ENCODE measurements around the gene TRABD.

The TRABD gene

GRCh38 chr22:50183141-50183971, 2.4 kb upstream of the TRABD start:
- H3K4me3 ChIP-seq (ENCODE audit: low read depth, low read length) = no peak overlapping the region
- no peak overlapping the region for H3K9ac ChIP-seq (ENCODE audit: low read length)
- H3K27ac ChIP-seq (ENCODE audit: low read depth, low read length) = no peak overlapping the region
- no peaks in the 10 kb centered on the region for H3K27me3 ChIP-seq (ENCODE audit: control insufficient read depth, insufficient read depth, low read length)
- H3K4me1 ChIP-seq (ENCODE audit: control insufficient read depth, insufficient read depth, low read length) = peaks cover 14% of the 10 kb centered on the region; the same call in 1 of the 2 replicates
- no peaks in the 10 kb centered on the region for H3K36me3 ChIP-seq (ENCODE audit: control insufficient read depth, insufficient read depth, low read length)
- no peaks in the 10 kb centered on the region for H3K9me3 ChIP-seq (ENCODE audit: control insufficient read depth, insufficient read depth, low read depth, low read length)

- Histone ChIP-seq H3K36me3 (ENCODE audit: control insufficient read depth, insufficient read depth, low read length) (no peaks in the 10 kb centered on the region), H3K4me1 (ENCODE audit: control insufficient read depth, insufficient read depth, low read length) (peaks cover 14% of the 10 kb centered on the region; the same call in 1 of the 2 replicates), H3K27me3 (ENCODE audit: control insufficient read depth, insufficient read depth, low read length) (no peaks in the 10 kb centered on the region), H3K4me3 (ENCODE audit: low read depth, low read length) (peak overlapping the region; percentile 69), H3K27ac (ENCODE audit: low read depth, low read length) (no peak overlapping the region), H3K9me3 (ENCODE audit: control insufficient read depth, insufficient read depth, low read depth, low read length) (no peaks in the 10 kb centered on the region), H3K9ac (ENCODE audit: low read length) (no peak overlapping the region)
These were observed 1.5 kb upstream of the TRABD start for GRCh38 chr22:50184004-50184901.

- Histone ChIP-seq H3K4me1 (ENCODE audit: control insufficient read depth, insufficient read depth, low read length) (peaks cover 15% of the 10 kb centered on the region; the same call in 1 of the 2 replicates), H3K9ac (ENCODE audit: low read length) (peak overlapping the region; percentile 39), H3K27ac (ENCODE audit: low read depth, low read length) (no peak overlapping the region), H3K9me3 (ENCODE audit: control insufficient read depth, insufficient read depth, low read depth, low read length) (no peaks in the 10 kb centered on the region), H3K36me3 (ENCODE audit: control insufficient read depth, insufficient read depth, low read length) (no peaks in the 10 kb centered on the region), H3K4me3 (ENCODE audit: low read depth, low read length) (peak overlapping the region; percentile 69), H3K27me3 (ENCODE audit: control insufficient read depth, insufficient read depth, low read length) (no peaks in the 10 kb centered on the region)
These were observed 775 bp upstream of the TRABD start for GRCh38 chr22:50184902-50185374.

GRCh38 chr22:50186181-50186714, 535 bp downstream of the TRABD start:
- H3K36me3 ChIP-seq (ENCODE audit: control insufficient read depth, insufficient read depth, low read length) = no peaks in the 10 kb centered on the region
- H3K4me1 ChIP-seq (ENCODE audit: control insufficient read depth, insufficient read depth, low read length) = peaks cover 24% of the 10 kb centered on the region; the same call in 1 of the 2 replicates
- no peaks in the 10 kb centered on the region for H3K9me3 ChIP-seq (ENCODE audit: control insufficient read depth, insufficient read depth, low read depth, low read length)
- no peak overlapping the region for H3K27ac ChIP-seq (ENCODE audit: low read depth, low read length)
- H3K9ac ChIP-seq (ENCODE audit: low read length) = peak overlapping the region; percentile 71
- no peaks in the 10 kb centered on the region for H3K27me3 ChIP-seq (ENCODE audit: control insufficient read depth, insufficient read depth, low read length)
- H3K4me3 ChIP-seq (ENCODE audit: low read depth, low read length) = peak overlapping the region; percentile 52

DNA sequence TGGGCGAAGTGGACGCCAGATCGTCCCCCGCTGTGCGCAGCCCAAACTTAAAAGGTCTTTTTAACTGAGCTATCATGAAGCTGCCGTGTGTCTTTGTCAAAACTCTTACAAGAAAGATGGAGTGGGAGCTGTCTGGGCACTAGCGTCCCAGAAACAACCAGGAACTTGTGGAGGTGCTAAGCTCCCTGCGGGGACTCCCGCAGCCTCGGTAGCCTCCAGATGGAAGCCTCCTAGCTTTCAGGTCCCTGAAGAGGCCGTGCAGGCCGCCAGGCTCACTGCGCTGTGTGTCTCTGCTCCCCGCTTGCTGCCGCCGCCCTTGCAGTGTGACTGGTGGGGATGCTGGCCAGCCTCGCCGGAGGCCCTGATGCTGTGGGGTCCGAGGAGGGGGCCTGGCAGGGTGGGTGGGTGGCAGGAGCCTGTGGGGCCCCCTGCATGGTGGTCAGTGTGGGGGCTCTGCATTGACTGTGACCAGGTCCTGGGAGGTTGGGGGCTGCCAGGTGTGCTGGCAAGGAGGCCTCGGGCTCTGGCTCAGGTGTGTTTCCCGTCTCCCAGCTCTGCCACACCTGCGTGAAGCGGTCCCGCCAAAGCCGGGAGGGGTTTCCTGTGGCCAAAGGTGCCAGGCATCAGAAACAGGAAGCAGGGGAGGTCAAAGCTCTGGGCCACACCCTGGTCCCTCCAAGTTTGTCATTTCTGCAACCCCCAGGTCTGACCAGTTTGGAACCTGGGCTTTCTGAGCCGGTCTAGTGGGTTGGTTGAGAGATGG, 1.2 kb downstream of the TRABD start:
- peak overlapping the region; percentile 71 for H3K9ac ChIP-seq (ENCODE audit: low read length)
- no peaks in the 10 kb centered on the region for H3K27me3 ChIP-seq (ENCODE audit: control insufficient read depth, insufficient read depth, low read length)
- H3K4me1 ChIP-seq (ENCODE audit: control insufficient read depth, insufficient read depth, low read length) = peaks cover 24% of the 10 kb centered on the region; the same call in 1 of the 2 replicates
- no peaks in the 10 kb centered on the region for H3K36me3 ChIP-seq (ENCODE audit: control insufficient read depth, insufficient read depth, low read length)
- H3K4me3 ChIP-seq (ENCODE audit: low read depth, low read length) = peak overlapping the region; percentile 52
- no peaks in the 10 kb centered on the region for H3K9me3 ChIP-seq (ENCODE audit: control insufficient read depth, insufficient read depth, low read depth, low read length)
- no peak overlapping the region for H3K27ac ChIP-seq (ENCODE audit: low read depth, low read length)

- Histone ChIP-seq H3K4me1 (ENCODE audit: control insufficient read depth, insufficient read depth, low read length) (peaks cover 24% of the 10 kb centered on the region; the same call in 1 of the 2 replicates), H3K27me3 (ENCODE audit: control insufficient read depth, insufficient read depth, low read length) (no peaks in the 10 kb centered on the region), H3K4me3 (ENCODE audit: low read depth, low read length) (no peak overlapping the region), H3K9me3 (ENCODE audit: control insufficient read depth, insufficient read depth, low read depth, low read length) (no peaks in the 10 kb centered on the region), H3K36me3 (ENCODE audit: control insufficient read depth, insufficient read depth, low read length) (peaks cover 2% of the 10 kb centered on the region), H3K27ac (ENCODE audit: low read depth, low read length) (no peak overlapping the region), H3K9ac (ENCODE audit: low read length) (no peak overlapping the region)
These were observed 2.6 kb downstream of the TRABD start for GRCh38 chr22:50188356-50188755.

DNA sequence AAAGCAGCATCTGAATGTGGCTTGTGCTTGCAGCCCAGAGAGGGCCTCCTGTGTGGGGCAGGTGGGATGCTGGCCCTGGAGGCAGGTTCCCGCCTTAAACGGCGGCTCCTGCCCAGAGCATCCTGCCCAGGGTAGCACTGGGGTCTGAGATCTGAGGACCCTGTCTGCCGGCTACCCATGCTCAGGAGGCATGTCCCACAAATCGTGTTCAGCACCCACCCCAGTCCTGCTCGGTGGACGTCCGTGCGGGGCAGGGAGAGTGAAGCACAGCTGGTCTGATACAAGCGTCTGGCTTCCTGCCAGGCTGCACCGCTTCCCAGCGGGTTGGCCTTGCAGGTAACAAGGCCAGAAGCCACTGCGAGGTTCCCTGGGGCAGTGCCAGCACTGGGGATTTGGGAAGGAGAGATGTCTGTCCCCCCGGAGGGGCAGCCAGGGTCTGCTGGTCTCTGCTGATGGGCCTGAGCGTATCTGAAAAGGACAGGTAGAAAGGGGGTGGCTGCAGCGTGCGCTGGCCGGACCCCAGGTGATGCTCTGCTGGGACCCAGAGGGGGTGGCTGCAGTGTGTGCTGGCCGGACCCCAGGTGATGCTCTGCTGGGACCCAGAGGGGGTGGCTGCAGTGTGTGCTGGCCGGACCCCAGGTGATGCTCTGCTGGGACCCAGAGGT, 3.6 kb downstream of the TRABD start:
- Histone ChIP-seq H3K9me3 (ENCODE audit: control insufficient read depth, insufficient read depth, low read depth, low read length) (no peaks in the 10 kb centered on the region), H3K27ac (ENCODE audit: low read depth, low read length) (no peak overlapping the region), H3K4me3 (ENCODE audit: low read depth, low read length) (no peak overlapping the region), H3K36me3 (ENCODE audit: control insufficient read depth, insufficient read depth, low read length) (peaks cover 12% of the 10 kb centered on the region), H3K27me3 (ENCODE audit: control insufficient read depth, insufficient read depth, low read length) (no peaks in the 10 kb centered on the region), H3K4me1 (ENCODE audit: control insufficient read depth, insufficient read depth, low read length) (peaks cover 18% of the 10 kb centered on the region; the same call in 1 of the 2 replicates), H3K9ac (ENCODE audit: low read length) (no peak overlapping the region)

- H3K27ac ChIP-seq (ENCODE audit: low read depth, low read length) = no peak overlapping the region
- no peak overlapping the region for H3K9ac ChIP-seq (ENCODE audit: low read length)
- H3K36me3 ChIP-seq (ENCODE audit: control insufficient read depth, insufficient read depth, low read length) = peaks cover 17% of the 10 kb centered on the region
- H3K4me1 ChIP-seq (ENCODE audit: control insufficient read depth, insufficient read depth, low read length) = peaks cover 14% of the 10 kb centered on the region; the same call in 1 of the 2 replicates
- H3K9me3 ChIP-seq (ENCODE audit: control insufficient read depth, insufficient read depth, low read depth, low read length) = no peaks in the 10 kb centered on the region
- no peaks in the 10 kb centered on the region for H3K27me3 ChIP-seq (ENCODE audit: control insufficient read depth, insufficient read depth, low read length)
- H3K4me3 ChIP-seq (ENCODE audit: low read depth, low read length) = peak overlapping the region; percentile 58; the same call in 1 of the 2 replicates
These were observed 4.1 kb downstream of the TRABD start for GRCh38 chr22:50189849-50190181.

- H3K27me3 ChIP-seq (ENCODE audit: control insufficient read depth, insufficient read depth, low read length) = no peaks in the 10 kb centered on the region
- no peaks in the 10 kb centered on the region for H3K9me3 ChIP-seq (ENCODE audit: control insufficient read depth, insufficient read depth, low read depth, low read length)
- H3K9ac ChIP-seq (ENCODE audit: low read length) = peak overlapping the region; percentile 67
- peaks cover 22% of the 10 kb centered on the region for H3K36me3 ChIP-seq (ENCODE audit: control insufficient read depth, insufficient read depth, low read length)
- H3K27ac ChIP-seq (ENCODE audit: low read depth, low read length) = peak overlapping the region; percentile 34; the same call in 1 of the 2 replicates
- peak overlapping the region; percentile 58 for H3K4me3 ChIP-seq (ENCODE audit: low read depth, low read length)
- H3K4me1 ChIP-seq (ENCODE audit: control insufficient read depth, insufficient read depth, low read length) = peaks cover 12% of the 10 kb centered on the region; the same call in 1 of the 2 replicates
These were observed 4.6 kb downstream of the TRABD start for GRCh38 chr22:50190182-50190940.

All from HUES6 (cell line).